Ishikawa (cell line): ENCODE measurements around the gene SIGLEC6.

Experiments
- CEBPB ChIP-seq: IDR thresholded peaks from 2 replicates; pipeline ENCODE4 v1.6.1; 2012
- CREB1 ChIP-seq: IDR thresholded peaks from 2 replicates; pipeline ENCODE4 v1.6.1; 2012; ENCODE audit warnings: low read depth
- EGR1 ChIP-seq: IDR thresholded peaks from 2 replicates; pipeline ENCODE4 v1.6.1; 2012
- EP300 ChIP-seq: IDR thresholded peaks from 2 replicates; pipeline ENCODE4 v1.6.1; 2012; ENCODE audit warnings: borderline replicate concordance
- FOXM1 ChIP-seq: IDR thresholded peaks from 2 replicates; pipeline ENCODE4 v1.6.1; 2012; ENCODE audit warnings: low read depth, borderline replicate concordance
- NFIC ChIP-seq: IDR thresholded peaks from 2 replicates; pipeline ENCODE4 v1.6.1; 2012
- RAD21 ChIP-seq: IDR thresholded peaks from 2 replicates; pipeline ENCODE4 v1.6.1; 2012; ENCODE audit warnings: low read depth
- TAF1 ChIP-seq: IDR thresholded peaks from 2 replicates; pipeline ENCODE4 v1.6.1; 2012; ENCODE audit warnings: low read depth, mild to moderate bottlenecking
- TCF12 ChIP-seq: IDR thresholded peaks from 2 replicates; pipeline ENCODE4 v1.6.1; 2012; ENCODE audit warnings: low read depth
- TEAD4 ChIP-seq: IDR thresholded peaks from 2 replicates; pipeline ENCODE4 v1.6.1; 2012
- YY1 ChIP-seq: IDR thresholded peaks from 2 replicates; pipeline ENCODE4 v1.6.1; 2012; ENCODE audit warnings: low read depth
- ZBTB7A ChIP-seq: IDR thresholded peaks from 2 replicates; pipeline ENCODE4 v1.6.1; 2012; ENCODE audit warnings: low read depth
- TF ChIP-seq, protein P1 (sequence below): IDR thresholded peaks from 2 replicates; pipeline ENCODE4 v1.6.1; 2012
- TF ChIP-seq, protein P2 (sequence below): IDR thresholded peaks from 2 replicates; pipeline ENCODE4 v1.6.1; 2012
- TF ChIP-seq, protein P3 (sequence below): IDR thresholded peaks from 2 replicates; pipeline ENCODE4 v1.6.1; 2012; ENCODE audit warnings: low read depth, mild to moderate bottlenecking

SIGLEC6 gene

DNA sequence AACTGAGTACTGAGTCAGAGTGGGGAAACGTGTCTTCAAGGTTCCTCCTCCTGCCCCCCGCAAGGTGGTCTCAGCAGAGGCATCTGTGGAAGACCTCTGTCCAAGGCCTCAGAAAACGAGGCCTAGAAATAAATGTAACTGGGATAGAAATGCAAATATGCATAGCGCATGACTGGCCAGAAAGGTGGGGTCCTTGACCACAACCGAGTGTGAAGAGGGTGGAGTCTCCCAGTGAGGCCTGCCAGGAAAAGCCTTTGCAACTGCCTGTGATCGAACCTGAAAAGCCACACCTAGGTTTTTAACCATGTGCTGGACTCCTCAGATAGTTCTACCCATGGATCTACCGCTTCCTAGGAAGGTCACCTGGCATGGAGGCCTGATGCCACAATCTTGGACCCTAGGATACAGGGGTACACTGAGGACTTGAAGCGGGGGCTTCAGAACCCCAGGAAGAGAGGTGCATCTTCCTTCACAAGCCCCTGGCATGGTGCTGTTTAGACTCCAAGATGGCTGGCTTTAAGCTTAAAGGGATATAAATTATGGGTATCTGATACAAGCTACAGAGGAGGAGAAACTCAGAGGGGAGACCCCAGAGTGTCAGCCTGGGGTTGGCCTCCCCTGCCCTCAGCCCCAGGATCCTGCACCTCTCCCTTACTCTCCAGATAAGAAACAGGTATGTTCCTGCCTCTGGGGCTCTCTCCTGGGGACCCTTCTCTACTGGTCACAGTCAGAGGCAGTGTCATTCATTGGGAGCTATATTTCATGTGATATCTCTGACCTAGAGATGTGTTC lies 18.3 kb upstream of the SIGLEC6 start:
- TF ChIP-seq, protein P1, sequence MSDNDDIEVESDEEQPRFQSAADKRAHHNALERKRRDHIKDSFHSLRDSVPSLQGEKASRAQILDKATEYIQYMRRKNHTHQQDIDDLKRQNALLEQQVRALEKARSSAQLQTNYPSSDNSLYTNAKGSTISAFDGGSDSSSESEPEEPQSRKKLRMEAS, result no peak
- TF ChIP-seq CREB1 (no peak), YY1 (no peak), NFIC (no peak), ZBTB7A (no peak), FOXM1 (no peak), CEBPB (no peak), EGR1 (no peak), EP300 (no peak), TAF1 (no peak), TCF12 (no peak), TEAD4 (no peak), RAD21 (no peak)
- TF ChIP-seq, protein P2, sequence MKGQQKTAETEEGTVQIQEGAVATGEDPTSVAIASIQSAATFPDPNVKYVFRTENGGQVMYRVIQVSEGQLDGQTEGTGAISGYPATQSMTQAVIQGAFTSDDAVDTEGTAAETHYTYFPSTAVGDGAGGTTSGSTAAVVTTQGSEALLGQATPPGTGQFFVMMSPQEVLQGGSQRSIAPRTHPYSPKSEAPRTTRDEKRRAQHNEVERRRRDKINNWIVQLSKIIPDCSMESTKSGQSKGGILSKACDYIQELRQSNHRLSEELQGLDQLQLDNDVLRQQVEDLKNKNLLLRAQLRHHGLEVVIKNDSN, result no peak
- TF ChIP-seq, protein P3, sequence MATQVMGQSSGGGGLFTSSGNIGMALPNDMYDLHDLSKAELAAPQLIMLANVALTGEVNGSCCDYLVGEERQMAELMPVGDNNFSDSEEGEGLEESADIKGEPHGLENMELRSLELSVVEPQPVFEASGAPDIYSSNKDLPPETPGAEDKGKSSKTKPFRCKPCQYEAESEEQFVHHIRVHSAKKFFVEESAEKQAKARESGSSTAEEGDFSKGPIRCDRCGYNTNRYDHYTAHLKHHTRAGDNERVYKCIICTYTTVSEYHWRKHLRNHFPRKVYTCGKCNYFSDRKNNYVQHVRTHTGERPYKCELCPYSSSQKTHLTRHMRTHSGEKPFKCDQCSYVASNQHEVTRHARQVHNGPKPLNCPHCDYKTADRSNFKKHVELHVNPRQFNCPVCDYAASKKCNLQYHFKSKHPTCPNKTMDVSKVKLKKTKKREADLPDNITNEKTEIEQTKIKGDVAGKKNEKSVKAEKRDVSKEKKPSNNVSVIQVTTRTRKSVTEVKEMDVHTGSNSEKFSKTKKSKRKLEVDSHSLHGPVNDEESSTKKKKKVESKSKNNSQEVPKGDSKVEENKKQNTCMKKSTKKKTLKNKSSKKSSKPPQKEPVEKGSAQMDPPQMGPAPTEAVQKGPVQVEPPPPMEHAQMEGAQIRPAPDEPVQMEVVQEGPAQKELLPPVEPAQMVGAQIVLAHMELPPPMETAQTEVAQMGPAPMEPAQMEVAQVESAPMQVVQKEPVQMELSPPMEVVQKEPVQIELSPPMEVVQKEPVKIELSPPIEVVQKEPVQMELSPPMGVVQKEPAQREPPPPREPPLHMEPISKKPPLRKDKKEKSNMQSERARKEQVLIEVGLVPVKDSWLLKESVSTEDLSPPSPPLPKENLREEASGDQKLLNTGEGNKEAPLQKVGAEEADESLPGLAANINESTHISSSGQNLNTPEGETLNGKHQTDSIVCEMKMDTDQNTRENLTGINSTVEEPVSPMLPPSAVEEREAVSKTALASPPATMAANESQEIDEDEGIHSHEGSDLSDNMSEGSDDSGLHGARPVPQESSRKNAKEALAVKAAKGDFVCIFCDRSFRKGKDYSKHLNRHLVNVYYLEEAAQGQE, result no peak

DNA sequence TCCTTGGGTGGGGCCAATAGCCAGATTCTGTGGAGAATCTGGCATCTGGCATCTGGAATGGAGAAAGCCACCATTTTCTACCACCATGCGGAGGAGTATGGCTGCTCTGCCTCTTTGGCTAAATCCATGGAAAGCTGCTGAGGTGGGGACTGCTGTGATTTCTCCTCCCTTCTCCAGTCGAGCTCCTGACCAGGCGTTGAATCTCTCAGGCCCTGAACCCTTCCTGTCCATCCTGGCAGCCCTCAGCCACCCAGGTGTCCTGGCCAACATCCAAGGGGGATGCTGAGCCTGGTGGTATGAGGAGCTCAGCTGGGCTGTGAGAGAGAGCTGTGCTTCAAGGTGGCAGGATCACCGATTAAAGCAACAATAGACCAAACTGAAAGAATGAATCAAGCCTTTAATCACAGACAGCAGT lies 17.4 kb upstream of the SIGLEC6 start:
- TF ChIP-seq RAD21 (no peak), FOXM1 (no peak), TEAD4 (no peak), ZBTB7A (no peak), CEBPB (no peak), TCF12 (no peak), TAF1 (no peak), NFIC (no peak), EGR1 (no peak), YY1 (no peak), CREB1 (no peak), EP300 (no peak)
- TF ChIP-seq, protein P3, result no peak
- TF ChIP-seq, protein P1, result no peak
- TF ChIP-seq, protein P2, result no peak

DNA sequence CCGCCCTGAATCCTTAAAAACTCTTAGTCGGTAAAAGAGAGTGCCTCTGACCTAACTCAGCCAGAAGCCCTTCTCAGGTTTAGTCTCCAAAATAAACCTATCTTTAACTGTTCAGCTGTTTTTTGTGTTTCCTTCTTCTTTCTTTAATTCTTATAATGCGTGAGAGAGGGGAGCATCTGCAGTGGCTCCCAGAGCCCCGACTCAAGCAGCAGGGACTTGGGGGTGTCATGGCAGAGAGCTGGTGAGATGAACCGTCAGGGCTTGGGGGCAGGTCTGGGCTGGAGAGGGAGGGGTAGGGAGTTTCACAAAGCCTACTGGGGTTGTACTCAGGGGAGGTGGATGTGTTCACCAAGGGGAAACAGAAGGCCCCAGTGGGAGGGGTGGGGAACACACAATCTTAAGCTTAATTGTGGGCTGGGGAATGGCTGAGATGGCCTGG lies 16.8 kb upstream of the SIGLEC6 start:
- TF ChIP-seq TEAD4 (no peak), EP300 (no peak), FOXM1 (no peak), RAD21 (no peak), NFIC (no peak), CEBPB (no peak), TAF1 (no peak), CREB1 (no peak)
- TF ChIP-seq, protein P1, result no peak
- TF ChIP-seq, protein P2, result no peak
- TF ChIP-seq, protein P3, result no peak
